C4-2B (cell line): ENCODE results near the gene TTC28.

Experiments used
- ZFX ChIP-seq: fragments of 450-650 bp; IDR thresholded peaks from 2 replicates; pipeline ENCODE4 v1.6.1; 2017
- TF ChIP-seq, protein P1 (sequence below): fragments of 450-650 bp; conservative IDR thresholded peaks from 2 replicates; pipeline ENCODE4 v1.5.1; 2017; ENCODE audit warnings: mild to moderate bottlenecking

DNA sequence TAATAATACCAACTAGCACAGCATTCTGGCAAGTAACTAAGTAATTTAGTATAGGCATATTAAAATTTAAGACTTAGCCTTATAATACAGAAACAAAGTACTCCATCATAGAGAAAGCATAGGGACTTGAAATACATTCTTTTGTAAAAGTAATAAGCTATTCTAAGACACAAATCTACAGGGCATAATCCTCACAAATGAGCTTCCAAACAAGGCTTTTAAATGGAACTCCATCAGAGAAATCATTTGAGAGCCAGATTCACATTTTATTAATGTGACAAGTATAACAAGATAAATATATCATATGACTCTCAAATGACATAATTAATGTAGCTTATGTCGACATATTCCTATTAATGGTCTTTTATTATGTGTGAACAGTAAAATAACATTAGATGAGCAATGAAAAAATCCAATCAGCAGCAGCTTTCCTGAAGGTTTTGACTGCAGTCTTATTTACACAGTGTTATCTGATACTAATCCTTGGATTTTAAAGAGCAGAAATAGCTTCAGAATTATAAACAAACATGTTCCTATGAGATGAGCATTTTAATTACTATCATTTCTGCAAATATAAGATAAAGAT lies 241.4 kb downstream of the TTC28 start:
- TF ChIP-seq, protein P1, sequence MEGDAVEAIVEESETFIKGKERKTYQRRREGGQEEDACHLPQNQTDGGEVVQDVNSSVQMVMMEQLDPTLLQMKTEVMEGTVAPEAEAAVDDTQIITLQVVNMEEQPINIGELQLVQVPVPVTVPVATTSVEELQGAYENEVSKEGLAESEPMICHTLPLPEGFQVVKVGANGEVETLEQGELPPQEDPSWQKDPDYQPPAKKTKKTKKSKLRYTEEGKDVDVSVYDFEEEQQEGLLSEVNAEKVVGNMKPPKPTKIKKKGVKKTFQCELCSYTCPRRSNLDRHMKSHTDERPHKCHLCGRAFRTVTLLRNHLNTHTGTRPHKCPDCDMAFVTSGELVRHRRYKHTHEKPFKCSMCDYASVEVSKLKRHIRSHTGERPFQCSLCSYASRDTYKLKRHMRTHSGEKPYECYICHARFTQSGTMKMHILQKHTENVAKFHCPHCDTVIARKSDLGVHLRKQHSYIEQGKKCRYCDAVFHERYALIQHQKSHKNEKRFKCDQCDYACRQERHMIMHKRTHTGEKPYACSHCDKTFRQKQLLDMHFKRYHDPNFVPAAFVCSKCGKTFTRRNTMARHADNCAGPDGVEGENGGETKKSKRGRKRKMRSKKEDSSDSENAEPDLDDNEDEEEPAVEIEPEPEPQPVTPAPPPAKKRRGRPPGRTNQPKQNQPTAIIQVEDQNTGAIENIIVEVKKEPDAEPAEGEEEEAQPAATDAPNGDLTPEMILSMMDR = no peak
- TF ChIP-seq ZFX = no peak
